H9 (cell line): ENCODE data around the gene ERVV-1. TPM values are rescaled to one million over a fixed set of nuclear protein-coding genes. Genes with fewer than 3 reads are reported as not detected.

Source experiments
- DNase-seq: peaks from one replicate; pipeline ENCODE4 v3.0.0-alpha.2; 2017
- H2AFZ ChIP-seq: one replicate; pipeline ENCODE4 v1.6.1; 2013; ENCODE audit warnings: mild to moderate bottlenecking, low read length, control low read depth, moderate library complexity
- H2AK5ac ChIP-seq: 2 replicates; pipeline ENCODE4 v1.6.1; 2013; ENCODE audit warnings: low read length, control low read depth, mixed read lengths; ENCODE audit not compliant: insufficient read length
- H2BK120ac ChIP-seq: one replicate; pipeline ENCODE4 v1.6.1; 2013; ENCODE audit warnings: low read depth, mild to moderate bottlenecking, low read length, control low read depth, inconsistent platforms; ENCODE audit not compliant: poor library complexity, severe bottlenecking
- H2BK12ac ChIP-seq: 2 replicates; pipeline ENCODE4 v1.6.1; 2013; ENCODE audit warnings: low read length, control low read depth, mixed read lengths, low read depth; ENCODE audit not compliant: insufficient read length
- H2BK15ac ChIP-seq: 2 replicates; pipeline ENCODE4 v1.6.1; 2013; ENCODE audit warnings: low read depth, low read length, control low read depth
- H2BK20ac ChIP-seq: one replicate; pipeline ENCODE4 v1.6.1; 2013; ENCODE audit warnings: low read depth, mild to moderate bottlenecking, low read length, control low read depth, inconsistent platforms; ENCODE audit not compliant: poor library complexity, severe bottlenecking
- H2BK5ac ChIP-seq: 2 replicates; pipeline ENCODE4 v1.6.1; 2013; ENCODE audit warnings: low read length, control low read depth, mixed read lengths; ENCODE audit not compliant: insufficient read length
- H3K14ac ChIP-seq: 2 replicates; pipeline ENCODE4 v1.6.1; 2013; ENCODE audit warnings: low read length, control low read depth; ENCODE audit not compliant: insufficient read depth
- H3K18ac ChIP-seq: 2 replicates; pipeline ENCODE4 v1.6.1; 2013; ENCODE audit warnings: low read depth, mild to moderate bottlenecking, mixed read lengths, low read length, control low read depth; ENCODE audit not compliant: insufficient read length
- H3K23ac ChIP-seq: 2 replicates; pipeline ENCODE4 v1.6.1; 2013; ENCODE audit warnings: low read length, control low read depth, mixed read lengths, low read depth; ENCODE audit not compliant: insufficient read length
- H3K23me2 ChIP-seq: 2 replicates; pipeline ENCODE4 v1.6.1; 2013; ENCODE audit warnings: low read depth, mild to moderate bottlenecking, mixed read lengths, low read length, control low read depth; ENCODE audit not compliant: insufficient read length, poor library complexity, severe bottlenecking
- H3K27ac ChIP-seq: 2 replicates; pipeline ENCODE4 v1.5.1; 2013; ENCODE audit warnings: low read length, control low read depth, mixed read lengths, low read depth; ENCODE audit not compliant: insufficient read length
- H3K27me3 ChIP-seq: 2 replicates; pipeline ENCODE4 v1.6.1; 2013; ENCODE audit warnings: low read length, control low read depth, inconsistent platforms; ENCODE audit not compliant: insufficient read depth
- H3K4ac ChIP-seq: 2 replicates; pipeline ENCODE4 v1.6.1; 2013; ENCODE audit warnings: low read depth, mild to moderate bottlenecking, control low read depth, inconsistent platforms, low read length, moderate library complexity
- H3K4me1 ChIP-seq: 2 replicates; pipeline ENCODE4 v1.6.1; 2013; ENCODE audit warnings: low read length, control low read depth, inconsistent platforms; ENCODE audit not compliant: insufficient read depth
- H3K4me2 ChIP-seq: 2 replicates; pipeline ENCODE4 v1.6.1; 2013; ENCODE audit warnings: low read length, control low read depth, mixed read lengths; ENCODE audit not compliant: insufficient read length, insufficient read depth
- H3K56ac ChIP-seq: 2 replicates; pipeline ENCODE4 v1.6.1; 2013; ENCODE audit warnings: low read depth, mild to moderate bottlenecking, mixed read lengths, low read length, control low read depth; ENCODE audit not compliant: insufficient read length
- H3K79me1 ChIP-seq: 2 replicates; pipeline ENCODE4 v1.6.1; 2013; ENCODE audit warnings: low read depth, mild to moderate bottlenecking, moderate library complexity, low read length, control low read depth, inconsistent platforms; ENCODE audit not compliant: insufficient read depth, poor library complexity, severe bottlenecking
- H3K79me2 ChIP-seq: 2 replicates; pipeline ENCODE4 v1.6.1; 2013; ENCODE audit warnings: low read length, control low read depth, inconsistent platforms; ENCODE audit not compliant: insufficient read depth
- H3K9ac ChIP-seq: 2 replicates; pipeline ENCODE4 v1.6.1; 2013; ENCODE audit warnings: low read length, control low read depth, mixed read lengths; ENCODE audit not compliant: insufficient read length; ENCODE audit errors: extremely low read depth
- H3K9me3 ChIP-seq: one replicate; pipeline ENCODE4 v1.6.1; 2013; ENCODE audit warnings: low read depth, low read length, inconsistent platforms; ENCODE audit not compliant: control insufficient read depth
- H3T11ph ChIP-seq: one replicate; pipeline ENCODE4 v1.6.1; 2013; ENCODE audit warnings: mild to moderate bottlenecking, low read length, control low read depth, inconsistent platforms
- H4K20me1 ChIP-seq: one replicate; pipeline ENCODE4 v1.6.1; 2013; ENCODE audit not compliant: control insufficient read depth, insufficient read length, insufficient read depth
- H4K5ac ChIP-seq: 2 replicates; pipeline ENCODE4 v1.6.1; 2013; ENCODE audit warnings: low read depth, mild to moderate bottlenecking, mixed read lengths, low read length, control low read depth; ENCODE audit not compliant: insufficient read length
- H4K8ac ChIP-seq: replicated peaks from 2 replicates; pipeline ENCODE4 v1.6.1; 2013; ENCODE audit warnings: low read length, control low read depth, mixed read lengths, low read depth; ENCODE audit not compliant: insufficient read length
- H4K91ac ChIP-seq: 2 replicates; pipeline ENCODE4 v1.6.1; 2013; ENCODE audit warnings: low read depth, mild to moderate bottlenecking, moderate library complexity, mixed read lengths, low read length, control low read depth; ENCODE audit not compliant: insufficient read length
- H3K27ac Mint-ChIP-seq, 3 experiments: 2 replicates in 2 of 3; 3 replicates in 1 of 3; pipeline ENCODE4 v1.8.0; 2020 to 2021; ENCODE audit warnings: mixed read lengths in 3 of 3, mild to moderate bottlenecking in 1 of 3, moderate library complexity in 1 of 3
- H3K27me3 Mint-ChIP-seq: 2 replicates; pipeline ENCODE4 v1.8.0; 2021; ENCODE audit warnings: low read depth, mild to moderate bottlenecking, moderate library complexity, mixed read lengths
- H3K36me3 Mint-ChIP-seq, 3 experiments: 2 replicates in 2 of 3; 3 replicates in 1 of 3; pipeline ENCODE4 v1.8.0; 2020 to 2021; ENCODE audit warnings: low read depth in 3 of 3, mixed read lengths in 3 of 3; ENCODE audit not compliant: insufficient read depth in 1 of 3
- H3K4me1 Mint-ChIP-seq, 2 experiments: 2 replicates each; pipeline ENCODE4 v1.8.0; 2020; ENCODE audit warnings: mixed read lengths in 2 of 2
- H3K4me3 Mint-ChIP-seq, 2 experiments: 2 replicates in 1 of 2; 3 replicates in 1 of 2; pipeline ENCODE4 v1.8.0; 2020 to 2021; ENCODE audit warnings: mild to moderate bottlenecking in 2 of 2, mixed read lengths in 2 of 2, moderate library complexity in 1 of 2
- H3K9me3 Mint-ChIP-seq, 2 experiments: 2 replicates in 1 of 2; 3 replicates in 1 of 2; pipeline ENCODE4 v1.8.0; 2020; ENCODE audit warnings: mild to moderate bottlenecking in 2 of 2, mixed read lengths in 2 of 2, moderate library complexity in 1 of 2
- WGBS: extraction: QIAGEN DNeasy Blood & Tissue Kit; methylation state at CpG from one replicate; pipeline ENCODE4 v1.1.7; 2013; ENCODE audit warnings: missing lambda C conversion rate, low lambda C conversion rate, mixed read lengths; ENCODE audit not compliant: insufficient read length; ENCODE audit errors: extremely low coverage; 5-methylcytosine and 5-hydroxymethylcytosine counted together
- total RNA-seq: library from RNA; stranded (reverse); gene quantifications from 2 replicates; pipeline ENCODE4 v1.2.1, GENCODE V29; 2021
- TF ChIP-seq, protein P1 (sequence below): fragments of 200-600 bp; sonication (generic); conservative IDR thresholded peaks from 3 replicates; pipeline ENCODE4 v1.8.0; 2021; ENCODE audit warnings: antibody characterized with exemption, mild to moderate bottlenecking

The ERVV-1 gene
- total RNA-seq, 1 experiment from 2014 or later: not detected

DNA sequence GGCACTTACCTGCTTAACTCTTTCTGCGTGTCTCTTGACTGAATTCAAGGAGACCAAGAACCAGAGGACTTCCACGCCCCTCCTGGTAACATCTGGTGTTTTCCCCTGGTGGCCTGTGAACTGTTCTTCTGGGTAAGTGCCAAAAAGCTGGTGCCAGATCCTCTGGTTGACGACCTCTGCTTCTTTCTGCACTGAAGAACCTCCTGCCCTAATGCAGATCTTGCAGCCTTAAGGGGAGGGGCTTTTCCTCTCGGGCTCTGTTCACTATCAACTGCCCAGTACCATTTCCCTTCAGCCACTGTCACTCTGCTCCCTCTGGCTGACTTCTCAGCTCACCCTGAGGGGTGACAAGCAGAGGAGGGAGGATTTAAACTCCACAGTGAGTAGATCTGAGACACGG, 6.1 kb upstream of the ERVV-1 start:
- no peak overlapping the region for H2BK5ac ChIP-seq
- Mint-ChIP-seq H3K9me3 (peaks cover 0 to 2% of the 10 kb centered on the region in 2 experiments; a peak in 4 of 5 replicates), H3K4me1 (peaks cover 13 to 17% of the 10 kb centered on the region in 2 experiments), H3K27me3 (peaks cover 23% of the 10 kb centered on the region), H3K4me3 (no peak overlapping the region), H3K36me3 (peaks cover 0 to 4% (median 0%) of the 10 kb centered on the region in 3 experiments; a peak in 1 of 7 replicates), H3K27ac (no peak overlapping the region)
- WGBS: no CpG with 5 or more reads among the region's 5 CpGs
- H2AFZ ChIP-seq: no peak overlapping the region
- H3K4me2 ChIP-seq: no peak overlapping the region
- no peak overlapping the region for H3K14ac ChIP-seq
- H3K23ac ChIP-seq: no peak overlapping the region
- H2BK120ac ChIP-seq: no peak overlapping the region
- H2BK12ac ChIP-seq: no peak overlapping the region
- H3K9me3 ChIP-seq: no peaks in the 10 kb centered on the region
- H3K18ac ChIP-seq: no peak overlapping the region
- no peak overlapping the region for H2AK5ac ChIP-seq
- H4K91ac ChIP-seq: no peak overlapping the region
- H4K20me1 ChIP-seq: no peaks in the 10 kb centered on the region
- no peak overlapping the region for H3K4ac ChIP-seq
- H3K79me2 ChIP-seq: no peaks in the 10 kb centered on the region
- H3T11ph ChIP-seq: no peak overlapping the region
- no peak overlapping the region for H3K27ac ChIP-seq
- no peak overlapping the region for H4K5ac ChIP-seq
- H3K56ac ChIP-seq: no peak overlapping the region
- H3K27me3 ChIP-seq: no peaks in the 10 kb centered on the region
- no peaks in the 10 kb centered on the region; the same call in 1 of the 2 replicates for H3K4me1 ChIP-seq
- H3K79me1 ChIP-seq: no peaks in the 10 kb centered on the region
- H2BK15ac ChIP-seq: no peak overlapping the region
- no peak overlapping the region for H4K8ac ChIP-seq
- H3K23me2 ChIP-seq: no peaks in the 10 kb centered on the region
- no peak overlapping the region for H2BK20ac ChIP-seq
- no peak overlapping the region for H3K9ac ChIP-seq
- TF ChIP-seq, protein P1, sequence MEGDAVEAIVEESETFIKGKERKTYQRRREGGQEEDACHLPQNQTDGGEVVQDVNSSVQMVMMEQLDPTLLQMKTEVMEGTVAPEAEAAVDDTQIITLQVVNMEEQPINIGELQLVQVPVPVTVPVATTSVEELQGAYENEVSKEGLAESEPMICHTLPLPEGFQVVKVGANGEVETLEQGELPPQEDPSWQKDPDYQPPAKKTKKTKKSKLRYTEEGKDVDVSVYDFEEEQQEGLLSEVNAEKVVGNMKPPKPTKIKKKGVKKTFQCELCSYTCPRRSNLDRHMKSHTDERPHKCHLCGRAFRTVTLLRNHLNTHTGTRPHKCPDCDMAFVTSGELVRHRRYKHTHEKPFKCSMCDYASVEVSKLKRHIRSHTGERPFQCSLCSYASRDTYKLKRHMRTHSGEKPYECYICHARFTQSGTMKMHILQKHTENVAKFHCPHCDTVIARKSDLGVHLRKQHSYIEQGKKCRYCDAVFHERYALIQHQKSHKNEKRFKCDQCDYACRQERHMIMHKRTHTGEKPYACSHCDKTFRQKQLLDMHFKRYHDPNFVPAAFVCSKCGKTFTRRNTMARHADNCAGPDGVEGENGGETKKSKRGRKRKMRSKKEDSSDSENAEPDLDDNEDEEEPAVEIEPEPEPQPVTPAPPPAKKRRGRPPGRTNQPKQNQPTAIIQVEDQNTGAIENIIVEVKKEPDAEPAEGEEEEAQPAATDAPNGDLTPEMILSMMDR: no peak
- DNase-seq: no peak
